Urinary bladder (tissue), 4 donors: ENCODE results near the gene ADAMTS10. TPM values are rescaled to one million over a fixed set of nuclear protein-coding genes. Genes with fewer than 3 reads are reported as not detected.
"Not testable (repeated sequence)": the region's sequence is repeated elsewhere in the genome, so short reads cannot be mapped to it uniquely, and the experiment has no call there.

Experiments
- DNase-seq: peaks from one replicate; pipeline ENCODE4 v3.0.0-alpha.2; 2015; ENCODE audit errors: extremely low spot score
- H3K27ac ChIP-seq: one replicate; pipeline ENCODE4 v1.5.1; 2013; ENCODE audit warnings: low read depth, mild to moderate bottlenecking, moderate library complexity
- H3K36me3 ChIP-seq: one replicate; pipeline ENCODE4 v1.6.1; 2013; ENCODE audit warnings: mild to moderate bottlenecking, moderate library complexity; ENCODE audit not compliant: insufficient read depth
- H3K4me1 ChIP-seq: one replicate; pipeline ENCODE4 v1.6.1; 2013; ENCODE audit warnings: mild to moderate bottlenecking, moderate library complexity; ENCODE audit not compliant: insufficient read depth
- H3K4me3 ChIP-seq: one replicate; pipeline ENCODE4 v1.5.1; 2013; ENCODE audit warnings: low read depth, low read length
- WGBS: extraction: QIAGEN DNeasy Blood & Tissue Kit; methylation state at CpG from one replicate; pipeline ENCODE4 v1.1.7; 2013; 5-methylcytosine and 5-hydroxymethylcytosine counted together
- polyA plus RNA-seq: library from polyadenylated mRNA; stranded (reverse); fragments of 200-250 nt; gene quantifications from one replicate; pipeline ENCODE4 v1.2.3, GENCODE V29; 2013
- total RNA-seq: library from RNA; depleted of rRNA; stranded (reverse); fragments of >200 nt; gene quantifications from one replicate; pipeline ENCODE4 v1.2.3, GENCODE V29; 2014
- donor health status: healthy with polysubstance abuse.
- donor health status: healthy.

Gene ADAMTS10
- total and polyA plus RNA-seq, 2 donors, result 26.4 to 44.3 TPM

GRCh38 chr19:8638078-8638619, 27.6 kb upstream of the ADAMTS10 start:
- no peak overlapping the region for H3K4me3 ChIP-seq
- DNase-seq, result no peak
- H3K4me1 ChIP-seq, result no peaks in the 10 kb centered on the region
- H3K27ac ChIP-seq, result no peak overlapping the region
- H3K36me3 ChIP-seq, result no peaks in the 10 kb centered on the region
- 45% methylated on average over 21 of the region's 21 CpGs for WGBS

GRCh38 chr19:8637070-8637469, 26.6 kb upstream of the ADAMTS10 start:
- not testable (repeated sequence) for H3K4me3 ChIP-seq, H3K27ac ChIP-seq, DNase-seq, H3K36me3 ChIP-seq, H3K4me1 ChIP-seq
- 83% methylated on average over 4 of the region's 4 CpGs for WGBS

- no peak overlapping the region for H3K27ac ChIP-seq
- H3K4me1 ChIP-seq, result no peaks in the 10 kb centered on the region
- no peaks in the 10 kb centered on the region for H3K36me3 ChIP-seq
- H3K4me3 ChIP-seq, result no peak overlapping the region
- 86% methylated on average over 8 of the region's 8 CpGs for WGBS
- DNase-seq, result no peak
These were observed 24.9 kb upstream of the ADAMTS10 start for GRCh38 chr19:8635422-8635821.

GRCh38 chr19:8631425-8631819, 20.9 kb upstream of the ADAMTS10 start:
- H3K4me3 ChIP-seq, result no peak overlapping the region
- WGBS, result 19% methylated on average over 11 of the region's 11 CpGs
- no peaks in the 10 kb centered on the region for H3K36me3 ChIP-seq
- DNase-seq, result no peak
- no peak overlapping the region for H3K27ac ChIP-seq
- no peaks in the 10 kb centered on the region for H3K4me1 ChIP-seq

- Histone ChIP-seq H3K27ac (no peak overlapping the region), H3K4me1 (no peaks in the 10 kb centered on the region), H3K36me3 (no peaks in the 10 kb centered on the region), H3K4me3 (no peak overlapping the region)
- 27% methylated on average over 6 of the region's 6 CpGs for WGBS
- no peak for DNase-seq
These were observed 20.4 kb upstream of the ADAMTS10 start for GRCh38 chr19:8630796-8631424.

- DNase-seq, result no peak
- Histone ChIP-seq H3K27ac (no peak within 1 kb of the TSS), H3K36me3 (no peaks in the 10 kb centered on the region), H3K4me3 (no peak within 1 kb of the TSS), H3K4me1 (no peaks in the 10 kb centered on the region)
- 95% methylated on average over 11 of the region's 11 CpGs for WGBS
These were observed 19.6 kb upstream of the ADAMTS10 start, which contains the start of gene NFILZ for GRCh38 chr19:8629996-8630683. Gene NFILZ (plus strand): TSS chr19:8630633. CDS start chr19:8676766, 46,133 bp downstream.

GRCh38 chr19:8629184-8629583, 18.7 kb upstream of the ADAMTS10 start:
- Histone ChIP-seq H3K36me3 (no peaks in the 10 kb centered on the region), H3K27ac (no peak overlapping the region), H3K4me1 (no peaks in the 10 kb centered on the region), H3K4me3 (no peak overlapping the region)
- 82% methylated on average over 2 of the region's 2 CpGs for WGBS
- DNase-seq, result no peak

GRCh38 chr19:8626842-8627241, 16.3 kb upstream of the ADAMTS10 start:
- H3K36me3 ChIP-seq, result no peaks in the 10 kb centered on the region
- no peak overlapping the region for H3K4me3 ChIP-seq
- no peak for DNase-seq
- no peak overlapping the region for H3K27ac ChIP-seq
- no peaks in the 10 kb centered on the region for H3K4me1 ChIP-seq
- WGBS, result 79% methylated on average over 8 of the region's 8 CpGs

- H3K4me3 ChIP-seq, DNase-seq, H3K36me3 ChIP-seq, H3K4me1 ChIP-seq, H3K27ac ChIP-seq: not testable (repeated sequence)
- 47% methylated on average over 4 of the region's 4 CpGs for WGBS
These were observed 12.4 kb upstream of the ADAMTS10 start for GRCh38 chr19:8622886-8623285.

GRCh38 chr19:8618751-8619150, 8.2 kb upstream of the ADAMTS10 start:
- Histone ChIP-seq H3K27ac (no peak overlapping the region), H3K4me3 (no peak overlapping the region), H3K36me3 (no peaks in the 10 kb centered on the region), H3K4me1 (no peaks in the 10 kb centered on the region)
- WGBS, result 52% methylated on average over 8 of the region's 8 CpGs
- DNase-seq, result no peak

- Histone ChIP-seq H3K4me1 (no peaks in the 10 kb centered on the region), H3K36me3 (no peaks in the 10 kb centered on the region), H3K4me3 (no peak overlapping the region), H3K27ac (no peak overlapping the region)
- 81% methylated on average over 4 of the region's 4 CpGs for WGBS
- DNase-seq, result no peak
These were observed 7.5 kb upstream of the ADAMTS10 start for GRCh38 chr19:8617984-8618383.

- WGBS, result 71% methylated on average over 15 of the region's 15 CpGs
- DNase-seq, H3K4me1 ChIP-seq, H3K36me3 ChIP-seq, H3K4me3 ChIP-seq, H3K27ac ChIP-seq: not testable (repeated sequence)
These were observed 6.8 kb upstream of the ADAMTS10 start for GRCh38 chr19:8617325-8617724.

- H3K36me3 ChIP-seq, result no peaks in the 10 kb centered on the region
- no peak for DNase-seq
- 81% methylated on average over 6 of the region's 6 CpGs for WGBS
These were observed 6.3 kb upstream of the ADAMTS10 start for GRCh38 chr19:8616861-8617260.

More at GRCh38 chr19:8616861-8617260, 6.3 kb upstream of the ADAMTS10 start:
- H3K4me1 ChIP-seq, result no peaks in the 10 kb centered on the region
- no peak overlapping the region for H3K27ac ChIP-seq
- no peak overlapping the region for H3K4me3 ChIP-seq
